ENCODE measurements around the gene CAMK2N2.

CAMK2N2 gene

GRCh38 chr3:184291738-184292445 is 30.5 kb upstream of the CAMK2N2 start:
- no peaks in the 10 kb centered on the region for H3K27me3 ChIP-seq (ENCODE audit: control insufficient read depth, insufficient read depth, low read length)
- H3K27ac ChIP-seq (ENCODE audit: low read length): no peak overlapping the region
- H3K4me1 ChIP-seq (ENCODE audit: control insufficient read depth, insufficient read depth, low read length): no peaks in the 10 kb centered on the region
- H3K4me3 ChIP-seq (ENCODE audit: low read length): no peak overlapping the region
- no peak for DNase-seq (ENCODE audit: low read depth, low spot score)
- no CpG with 5 or more reads among the region's 21 CpGs for WGBS (ENCODE audit: insufficient coverage, insufficient read length)
- no peaks in the 10 kb centered on the region for H3K36me3 ChIP-seq (ENCODE audit: control insufficient read depth, insufficient read depth, low read length)
- no peaks in the 10 kb centered on the region for H3K9me3 ChIP-seq (ENCODE audit: control insufficient read depth, insufficient read depth, low read length)

GRCh38 chr3:184291044-184291737 is 29.8 kb upstream of the CAMK2N2 start:
- Histone ChIP-seq H3K4me1 (ENCODE audit: control insufficient read depth, insufficient read depth, low read length) (no peaks in the 10 kb centered on the region), H3K9me3 (ENCODE audit: control insufficient read depth, insufficient read depth, low read length) (no peaks in the 10 kb centered on the region), H3K27ac (ENCODE audit: low read length) (no peak overlapping the region), H3K4me3 (ENCODE audit: low read length) (no peak overlapping the region), H3K36me3 (ENCODE audit: control insufficient read depth, insufficient read depth, low read length) (no peaks in the 10 kb centered on the region), H3K27me3 (ENCODE audit: control insufficient read depth, insufficient read depth, low read length) (no peaks in the 10 kb centered on the region)
- no CpG with 5 or more reads among the region's 22 CpGs for WGBS (ENCODE audit: insufficient coverage, insufficient read length)
- DNase-seq (ENCODE audit: low read depth, low spot score): no peak

DNA sequence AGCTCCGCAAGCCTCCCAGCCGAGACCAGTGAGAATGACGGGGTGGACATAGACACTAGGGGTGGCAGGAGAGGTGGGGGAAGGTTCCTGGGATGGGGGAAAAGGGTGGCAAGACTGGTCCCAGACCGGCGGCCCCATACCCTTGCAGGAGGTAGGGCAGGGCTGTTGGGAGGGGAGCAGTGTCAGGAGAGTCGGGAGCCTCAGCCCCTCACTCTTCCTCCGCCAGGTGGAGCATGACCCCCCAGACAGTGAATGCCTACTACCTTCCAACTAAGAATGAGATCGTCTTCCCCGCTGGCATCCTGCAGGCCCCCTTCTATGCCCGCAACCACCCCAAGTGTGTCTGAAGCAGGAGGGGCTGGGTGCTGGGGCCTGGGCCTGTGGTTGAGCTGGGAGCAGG is 29.0 kb upstream of the CAMK2N2 start:
- DNase-seq (ENCODE audit: low read depth, low spot score): no peak
- no peaks in the 10 kb centered on the region for H3K9me3 ChIP-seq (ENCODE audit: control insufficient read depth, insufficient read depth, low read length)
- H3K27me3 ChIP-seq (ENCODE audit: control insufficient read depth, insufficient read depth, low read length): no peaks in the 10 kb centered on the region
- H3K4me1 ChIP-seq (ENCODE audit: control insufficient read depth, insufficient read depth, low read length): no peaks in the 10 kb centered on the region
- H3K27ac ChIP-seq (ENCODE audit: low read length): no peak overlapping the region
- no peaks in the 10 kb centered on the region for H3K36me3 ChIP-seq (ENCODE audit: control insufficient read depth, insufficient read depth, low read length)
- no CpG with 5 or more reads among the region's 10 CpGs for WGBS (ENCODE audit: insufficient coverage, insufficient read length)
- H3K4me3 ChIP-seq (ENCODE audit: low read length): no peak overlapping the region

DNA sequence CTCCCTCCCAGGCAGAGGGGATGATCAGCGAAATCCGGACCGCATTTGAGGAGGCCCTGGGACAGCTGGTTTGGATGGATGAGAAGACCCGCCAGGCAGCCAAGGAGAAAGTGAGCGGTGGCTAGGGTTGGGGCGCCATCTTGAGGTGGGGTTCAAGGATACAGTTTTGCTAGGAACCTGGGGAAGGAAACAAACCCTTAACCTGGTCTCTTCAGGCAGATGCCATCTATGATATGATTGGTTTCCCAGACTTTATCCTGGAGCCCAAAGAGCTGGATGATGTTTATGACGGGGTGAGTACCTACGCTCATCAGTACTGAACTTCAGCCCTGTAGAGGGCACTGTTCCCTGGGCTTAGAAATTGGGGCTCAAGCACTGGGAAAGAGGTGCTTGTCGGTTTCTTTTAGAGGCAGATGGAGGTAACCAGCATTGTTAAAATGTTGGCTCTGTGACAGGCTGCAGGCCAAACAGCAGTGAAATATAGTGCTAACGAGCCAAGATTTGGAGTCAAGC is 28.1 kb upstream of the CAMK2N2 start:
- DNase-seq (ENCODE audit: low read depth, low spot score): peak; percentile 60
- Histone ChIP-seq H3K27ac (ENCODE audit: low read length) (no peak overlapping the region), H3K9me3 (ENCODE audit: control insufficient read depth, insufficient read depth, low read length) (no peaks in the 10 kb centered on the region), H3K4me3 (ENCODE audit: low read length) (no peak overlapping the region), H3K36me3 (ENCODE audit: control insufficient read depth, insufficient read depth, low read length) (no peaks in the 10 kb centered on the region), H3K27me3 (ENCODE audit: control insufficient read depth, insufficient read depth, low read length) (no peaks in the 10 kb centered on the region), H3K4me1 (ENCODE audit: control insufficient read depth, insufficient read depth, low read length) (no peaks in the 10 kb centered on the region; the same call in 1 of the 2 replicates)
- whole genome bisulfite sequencing (ENCODE audit: insufficient coverage, insufficient read length): no CpG with 5 or more reads among the region's 10 CpGs

GRCh38 chr3:184284696-184285095 is 23.3 kb upstream of the CAMK2N2 start:
- Histone ChIP-seq H3K4me1 (ENCODE audit: control insufficient read depth, insufficient read depth, low read length) (no peaks in the 10 kb centered on the region; the same call in 1 of the 2 replicates), H3K36me3 (ENCODE audit: control insufficient read depth, insufficient read depth, low read length) (no peaks in the 10 kb centered on the region), H3K27ac (ENCODE audit: low read length) (no peak overlapping the region), H3K27me3 (ENCODE audit: control insufficient read depth, insufficient read depth, low read length) (no peaks in the 10 kb centered on the region), H3K9me3 (ENCODE audit: control insufficient read depth, insufficient read depth, low read length) (no peaks in the 10 kb centered on the region), H3K4me3 (ENCODE audit: low read length) (no peak overlapping the region)
- DNase-seq (ENCODE audit: low read depth, low spot score): no peak
- WGBS (ENCODE audit: insufficient coverage, insufficient read length): no CpG with 5 or more reads among the region's 4 CpGs

DNA sequence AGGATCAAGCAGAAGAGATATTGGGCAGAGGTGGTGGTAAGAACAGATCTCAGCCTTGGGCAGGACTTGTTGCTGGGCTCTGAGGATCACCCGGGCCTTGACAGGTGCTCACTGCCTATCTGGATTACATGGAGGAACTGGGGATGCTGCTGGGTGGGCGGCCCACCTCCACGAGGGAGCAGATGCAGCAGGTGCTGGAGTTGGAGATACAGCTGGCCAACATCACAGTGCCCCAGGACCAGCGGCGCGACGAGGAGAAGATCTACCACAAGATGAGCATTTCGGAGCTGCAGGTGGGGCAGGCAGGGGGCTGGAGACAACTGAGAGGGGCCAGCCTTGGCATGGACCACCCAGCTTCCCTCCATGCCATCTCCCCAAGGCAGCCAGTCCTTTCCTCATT is 22.3 kb upstream of the CAMK2N2 start:
- Histone ChIP-seq H3K27ac (ENCODE audit: low read length) (no peak overlapping the region), H3K9me3 (ENCODE audit: control insufficient read depth, insufficient read depth, low read length) (no peaks in the 10 kb centered on the region), H3K4me3 (ENCODE audit: low read length) (no peak overlapping the region), H3K4me1 (ENCODE audit: control insufficient read depth, insufficient read depth, low read length) (no peaks in the 10 kb centered on the region; the same call in 1 of the 2 replicates), H3K36me3 (ENCODE audit: control insufficient read depth, insufficient read depth, low read length) (no peaks in the 10 kb centered on the region), H3K27me3 (ENCODE audit: control insufficient read depth, insufficient read depth, low read length) (no peaks in the 10 kb centered on the region)
- WGBS (ENCODE audit: insufficient coverage, insufficient read length): no CpG with 5 or more reads among the region's 8 CpGs
- no peak for DNase-seq (ENCODE audit: low read depth, low spot score)

GRCh38 chr3:184282941-184283340 is 21.6 kb upstream of the CAMK2N2 start:
- no peak for DNase-seq (ENCODE audit: low read depth, low spot score)
- WGBS (ENCODE audit: insufficient coverage, insufficient read length): no CpG with 5 or more reads among the region's 4 CpGs
- H3K4me1 ChIP-seq (ENCODE audit: control insufficient read depth, insufficient read depth, low read length): no peaks in the 10 kb centered on the region; the same call in 1 of the 2 replicates
- no peaks in the 10 kb centered on the region for H3K9me3 ChIP-seq (ENCODE audit: control insufficient read depth, insufficient read depth, low read length)
- H3K4me3 ChIP-seq (ENCODE audit: low read length): no peak overlapping the region
- H3K27me3 ChIP-seq (ENCODE audit: control insufficient read depth, insufficient read depth, low read length): no peaks in the 10 kb centered on the region
- no peak overlapping the region for H3K27ac ChIP-seq (ENCODE audit: low read length)
- H3K36me3 ChIP-seq (ENCODE audit: control insufficient read depth, insufficient read depth, low read length): no peaks in the 10 kb centered on the region

DNA sequence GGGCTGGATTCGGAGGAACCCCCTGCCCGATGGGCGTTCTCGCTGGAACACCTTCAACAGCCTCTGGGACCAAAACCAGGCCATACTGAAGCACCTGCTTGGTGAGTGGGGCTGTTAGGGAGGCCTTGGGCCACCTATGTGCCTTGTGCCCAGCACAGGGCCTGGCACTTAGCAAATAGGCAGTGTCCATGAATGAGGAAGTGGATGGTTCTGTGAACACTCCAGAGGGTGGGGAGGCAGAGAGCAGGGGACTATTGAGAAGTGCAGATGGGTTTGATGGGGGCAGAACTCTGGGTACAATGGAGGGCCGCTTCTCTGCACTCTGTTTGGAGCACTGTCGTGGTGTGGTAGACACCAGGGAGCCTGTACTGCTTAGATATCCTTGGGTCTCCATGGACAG is 16.0 kb upstream of the CAMK2N2 start:
- WGBS (ENCODE audit: insufficient coverage, insufficient read length): no CpG with 5 or more reads among the region's 6 CpGs

GRCh38 chr3:184275961-184276910 is 14.9 kb upstream of the CAMK2N2 start, which contains the start of gene ECE2:
ECE2 (plus strand) TSS chr3:184276022; CDS start chr3:184276154, 132 bp downstream.
- DNase-seq (ENCODE audit: low read depth, low spot score): no peak
- WGBS (ENCODE audit: insufficient coverage, insufficient read length): no CpG with 5 or more reads among the region's 65 CpGs
- Histone ChIP-seq H3K27me3 (ENCODE audit: control insufficient read depth, insufficient read depth, low read length) (peaks cover 6% of the 10 kb centered on the region), H3K27ac (ENCODE audit: low read length) (no peak within 1 kb of the TSS), H3K4me3 (ENCODE audit: low read length) (peak within 1 kb of the TSS; percentile 34; the same call in 1 of the 2 replicates), H3K4me1 (ENCODE audit: control insufficient read depth, insufficient read depth, low read length) (peaks cover 2% of the 10 kb centered on the region; the same call in 1 of the 2 replicates), H3K36me3 (ENCODE audit: control insufficient read depth, insufficient read depth, low read length) (no peaks in the 10 kb centered on the region), H3K9me3 (ENCODE audit: control insufficient read depth, insufficient read depth, low read length) (no peaks in the 10 kb centered on the region)

More for the DNA sequence above, 16.0 kb upstream of the CAMK2N2 start:
- H3K36me3 ChIP-seq (ENCODE audit: control insufficient read depth, insufficient read depth, low read length): no peaks in the 10 kb centered on the region
- no peak overlapping the region for H3K4me3 ChIP-seq (ENCODE audit: low read length)
- peaks cover 2% of the 10 kb centered on the region; the same call in 1 of the 2 replicates for H3K4me1 ChIP-seq (ENCODE audit: control insufficient read depth, insufficient read depth, low read length)
- peaks cover 6% of the 10 kb centered on the region for H3K27me3 ChIP-seq (ENCODE audit: control insufficient read depth, insufficient read depth, low read length)
- DNase-seq (ENCODE audit: low read depth, low spot score): no peak
- H3K27ac ChIP-seq (ENCODE audit: low read length): no peak overlapping the region
- no peaks in the 10 kb centered on the region for H3K9me3 ChIP-seq (ENCODE audit: control insufficient read depth, insufficient read depth, low read length)

GRCh38 chr3:184275381-184275701 is 14.0 kb upstream of the CAMK2N2 start:
- H3K4me1 ChIP-seq (ENCODE audit: control insufficient read depth, insufficient read depth, low read length): peaks cover 2% of the 10 kb centered on the region; the same call in 1 of the 2 replicates
- no peaks in the 10 kb centered on the region for H3K36me3 ChIP-seq (ENCODE audit: control insufficient read depth, insufficient read depth, low read length)
- peak overlapping the region; percentile 34; the same call in 1 of the 2 replicates for H3K4me3 ChIP-seq (ENCODE audit: low read length)
- DNase-seq (ENCODE audit: low read depth, low spot score): no peak
- H3K27me3 ChIP-seq (ENCODE audit: control insufficient read depth, insufficient read depth, low read length): peaks cover 6% of the 10 kb centered on the region
- H3K27ac ChIP-seq (ENCODE audit: low read length): no peak overlapping the region
- WGBS (ENCODE audit: insufficient coverage, insufficient read length): no CpG with 5 or more reads among the region's 12 CpGs
- H3K9me3 ChIP-seq (ENCODE audit: control insufficient read depth, insufficient read depth, low read length): no peaks in the 10 kb centered on the region
